ENCODE data around the gene TAF1C.
A peak's percentile ranks its signal among the peaks of the same experiment; 100 is the strongest.
"Not testable (repeated sequence)": the region's sequence is repeated elsewhere in the genome, so short reads cannot be mapped to it uniquely, and the experiment has no call there.

Gene TAF1C

GRCh38 chr16:84209989-84210388 is 23.1 kb upstream of the TAF1C start:
- no peak for DNase-seq

- DNase-seq: no peak
These were observed 21.0 kb upstream of the TAF1C start for GRCh38 chr16:84207879-84208278.

GRCh38 chr16:84207251-84207650 is 20.4 kb upstream of the TAF1C start:
- DNase-seq: no peak

- no peak for DNase-seq
These were observed 19.3 kb upstream of the TAF1C start for GRCh38 chr16:84205976-84206691.

GRCh38 chr16:84205123-84205522 is 18.3 kb upstream of the TAF1C start:
- not testable (repeated sequence) for DNase-seq

- not testable (repeated sequence) for DNase-seq
These were observed 17.7 kb upstream of the TAF1C start for GRCh38 chr16:84204551-84204950.

GRCh38 chr16:84199861-84200260 is 13.0 kb upstream of the TAF1C start:
- DNase-seq: no peak

- no peak for DNase-seq
These were observed 12.2 kb upstream of the TAF1C start for GRCh38 chr16:84199097-84199496.

GRCh38 chr16:84198401-84198800 is 11.5 kb upstream of the TAF1C start:
- peak; percentile 31 for DNase-seq

GRCh38 chr16:84197466-84198128 is 10.7 kb upstream of the TAF1C start:
- no peak for DNase-seq

- DNase-seq: no peak
These were observed 10.0 kb upstream of the TAF1C start for GRCh38 chr16:84196727-84197394.

- DNase-seq: no peak
These were observed 9.2 kb upstream of the TAF1C start for GRCh38 chr16:84196101-84196500.

GRCh38 chr16:84195201-84196093 is 8.6 kb upstream of the TAF1C start:
- DNase-seq: no peak

- no peak for DNase-seq
These were observed 7.8 kb upstream of the TAF1C start for GRCh38 chr16:84194470-84195200.

GRCh38 chr16:84194018-84194417 is 7.2 kb upstream of the TAF1C start:
- DNase-seq: no peak

- DNase-seq: no peak
These were observed 6.6 kb upstream of the TAF1C start for GRCh38 chr16:84193480-84193879.

GRCh38 chr16:84191466-84191865 is 4.6 kb upstream of the TAF1C start:
- DNase-seq: no peak

GRCh38 chr16:84190731-84191388 is 4.0 kb upstream of the TAF1C start, which contains the start of gene ADAD2:
Gene ADAD2, plus strand, starts transcription at chr16:84191157. Its CDS starts 74 bp downstream, at chr16:84191231.
- no peak for DNase-seq

GRCh38 chr16:84184775-84185174 is 2.1 kb downstream of the TAF1C start:
- DNase-seq: no peak

GRCh38 chr16:84183911-84184591 is 2.8 kb downstream of the TAF1C start:
- DNase-seq: no peak

GRCh38 chr16:84183572-84183875 is 3.3 kb downstream of the TAF1C start:
- no peak for DNase-seq

Measured in right hindlimb (tissue), 1 donor.